K562 (cell line): ENCODE results near the gene PPTC7.

ENCODE experiments used
- THRAP3 ChIP-seq: fragments of 450-650 bp; IDR thresholded peaks from 2 replicates; pipeline ENCODE4 v1.6.1; 2016; ENCODE audit warnings: mild to moderate bottlenecking, inconsistent platforms, borderline replicate concordance
- TF ChIP-seq, protein P1 (sequence below): IDR thresholded peaks from 2 replicates; pipeline ENCODE4 v1.6.1; 2016; ENCODE audit warnings: missing genetic modification characterization, missing compliant biosample characterization

DNA sequence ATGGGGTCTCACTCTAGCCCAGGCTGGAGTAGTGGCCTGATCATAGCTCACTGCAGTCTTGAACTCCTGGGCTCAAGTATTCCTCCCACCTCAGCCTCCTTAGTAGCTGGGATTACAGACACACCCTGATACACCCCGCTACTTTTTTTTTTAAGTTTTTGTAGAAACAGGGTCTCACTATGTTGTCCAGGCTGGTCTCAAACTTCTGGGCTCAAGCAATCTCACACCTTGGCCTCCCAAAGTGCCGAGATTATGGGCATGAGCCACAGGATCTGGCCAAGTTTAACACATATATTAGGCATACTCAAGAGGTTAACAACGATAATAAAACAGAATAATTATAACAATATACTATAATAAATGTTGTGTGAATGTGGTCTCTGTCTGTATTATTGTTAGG is 25.8 kb downstream of the PPTC7 start:
- TF ChIP-seq THRAP3: no peak
- TF ChIP-seq, protein P1, sequence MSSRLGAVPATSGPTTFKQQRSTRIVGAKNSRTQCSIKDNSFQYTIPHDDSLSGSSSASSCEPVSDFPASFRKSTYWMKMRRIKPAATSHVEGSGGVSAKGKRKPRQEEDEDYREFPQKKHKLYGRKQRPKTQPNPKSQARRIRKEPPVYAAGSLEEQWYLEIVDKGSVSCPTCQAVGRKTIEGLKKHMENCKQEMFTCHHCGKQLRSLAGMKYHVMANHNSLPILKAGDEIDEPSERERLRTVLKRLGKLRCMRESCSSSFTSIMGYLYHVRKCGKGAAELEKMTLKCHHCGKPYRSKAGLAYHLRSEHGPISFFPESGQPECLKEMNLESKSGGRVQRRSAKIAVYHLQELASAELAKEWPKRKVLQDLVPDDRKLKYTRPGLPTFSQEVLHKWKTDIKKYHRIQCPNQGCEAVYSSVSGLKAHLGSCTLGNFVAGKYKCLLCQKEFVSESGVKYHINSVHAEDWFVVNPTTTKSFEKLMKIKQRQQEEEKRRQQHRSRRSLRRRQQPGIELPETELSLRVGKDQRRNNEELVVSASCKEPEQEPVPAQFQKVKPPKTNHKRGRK (tag): no peak
